DMS53 treated with DMSO at 0.1 percent for 48 hours (cell line): ENCODE results near the gene UBE2G2.
A peak's percentile ranks its signal among the peaks of the same experiment; 100 is the strongest.

Experiments used
- DNase-seq: peaks from one replicate; lab custom pipeline; 2025; ENCODE audit not compliant: unreplicated experiment; lab: John Stamatoyannopoulos, UW

UBE2G2 gene

GRCh38 chr21:44791993-44792392, 9.6 kb downstream of the UBE2G2 start:
- DNase-seq, result no peak

DNA sequence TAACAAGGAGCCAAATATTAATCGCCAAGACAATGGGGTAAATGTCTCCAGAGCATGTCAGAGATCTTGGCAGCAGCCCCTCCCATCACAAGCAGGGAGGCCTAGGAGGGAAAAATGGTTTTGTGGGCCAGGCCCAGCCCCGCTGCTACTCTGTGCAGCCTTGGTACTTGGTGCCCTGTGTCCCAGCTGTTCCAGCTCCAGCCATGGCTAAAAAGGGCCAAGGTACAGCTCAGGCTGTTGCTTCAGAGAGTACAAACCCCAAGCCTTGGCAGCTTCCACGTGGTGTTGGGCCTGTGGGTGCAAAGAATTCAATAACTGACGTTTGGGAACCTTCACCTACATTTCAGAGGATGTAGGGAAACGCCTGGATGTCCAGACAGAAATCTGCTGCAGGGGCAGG, 10.4 kb downstream of the UBE2G2 start:
- DNase-seq, result no peak

- DNase-seq, result no peak
Measured at GRCh38 chr21:44790368-44790767, 11.3 kb downstream of the UBE2G2 start.

- DNase-seq, result no peak
Measured at GRCh38 chr21:44789880-44790279, 11.7 kb downstream of the UBE2G2 start.

DNA sequence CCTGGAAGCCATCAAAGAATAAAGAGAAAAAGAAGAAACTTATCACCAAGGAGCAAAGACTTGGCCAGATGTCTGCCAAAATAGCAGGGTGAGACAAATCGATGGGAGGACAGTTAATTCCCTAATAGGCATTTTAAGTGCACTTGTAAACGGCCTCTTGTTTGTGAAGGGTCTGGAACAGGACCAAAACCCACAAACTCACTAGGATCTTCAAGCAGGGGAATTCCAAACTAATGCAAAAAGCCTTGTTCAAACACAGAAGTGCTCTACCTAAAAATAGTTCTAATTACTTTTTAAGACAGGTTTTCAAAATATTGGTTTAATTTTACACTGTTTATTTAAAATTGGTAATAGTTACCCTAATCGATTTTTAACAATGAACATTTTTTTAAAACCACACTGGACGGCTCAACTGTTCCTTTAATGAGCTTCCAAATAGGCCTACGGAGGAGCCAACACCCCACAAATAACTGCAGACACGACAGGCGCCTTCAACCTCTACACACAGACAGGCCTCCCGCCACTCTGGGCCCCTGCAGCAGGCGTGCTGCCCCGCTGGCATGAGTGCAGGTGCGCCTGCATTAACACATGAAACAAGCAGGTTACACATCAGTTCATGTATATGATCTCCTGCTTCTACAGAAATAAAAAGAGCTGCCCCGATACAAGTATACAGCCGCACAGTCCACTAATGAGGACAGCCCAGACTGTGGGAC, 15.8 kb downstream of the UBE2G2 start:
- DNase-seq, result no peak

- no peak for DNase-seq
Measured at GRCh38 chr21:44784810-44785209, 16.8 kb downstream of the UBE2G2 start.

DNA sequence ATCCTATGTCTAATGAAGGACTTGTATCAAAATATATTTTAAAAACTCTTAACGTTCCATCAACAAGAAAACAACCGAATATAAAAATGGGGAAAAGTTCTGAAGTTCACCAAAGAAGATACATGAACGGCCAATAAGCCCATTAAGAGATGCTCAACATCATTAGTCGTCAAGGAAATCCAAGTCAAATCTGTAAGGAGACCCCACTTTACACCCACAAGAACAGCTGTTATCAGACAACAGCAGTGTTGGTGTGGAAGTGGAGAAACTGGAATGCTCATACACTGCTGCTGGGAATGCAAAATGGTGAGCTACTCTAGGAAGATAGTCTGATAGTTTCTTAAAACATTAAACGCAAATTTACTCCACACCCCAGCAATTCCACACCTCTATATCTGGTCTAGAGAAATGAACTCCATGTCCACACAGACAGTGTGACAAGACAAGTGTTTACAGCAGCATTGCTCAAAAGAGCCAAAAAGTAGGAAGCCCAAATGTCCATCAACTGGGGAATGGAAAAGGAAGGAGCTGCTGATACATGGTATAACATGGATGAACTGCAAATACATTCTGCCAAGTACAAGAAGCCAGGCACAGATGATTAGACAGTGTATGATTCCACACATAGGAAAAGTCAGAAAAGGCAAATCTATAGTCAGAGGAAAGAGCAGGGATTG, 18.5 kb downstream of the UBE2G2 start:
- DNase-seq, result no peak

- no peak for DNase-seq
Measured at GRCh38 chr21:44780767-44781459, 20.7 kb downstream of the UBE2G2 start.

DNA sequence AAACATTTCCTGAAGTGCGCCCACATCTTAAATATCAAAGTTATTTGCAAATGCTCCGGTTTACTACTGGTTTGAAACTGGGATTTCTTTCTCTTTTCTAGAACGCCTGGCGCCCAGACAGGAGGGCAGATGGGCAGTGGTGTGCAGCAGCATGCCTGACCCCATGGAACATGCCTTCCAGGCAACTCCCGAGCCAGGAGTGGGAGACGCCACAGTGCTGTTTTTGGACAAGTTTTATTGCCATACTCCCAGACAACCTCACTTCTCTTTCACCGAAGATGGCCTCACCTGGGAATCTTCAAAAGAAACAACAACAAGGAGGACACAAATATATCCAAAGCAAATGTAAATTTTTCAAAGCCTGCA, 21.5 kb downstream of the UBE2G2 start:
- no peak for DNase-seq

GRCh38 chr21:44779417-44780136, 22.0 kb downstream of the UBE2G2 start:
- DNase-seq, result no peak

DNA sequence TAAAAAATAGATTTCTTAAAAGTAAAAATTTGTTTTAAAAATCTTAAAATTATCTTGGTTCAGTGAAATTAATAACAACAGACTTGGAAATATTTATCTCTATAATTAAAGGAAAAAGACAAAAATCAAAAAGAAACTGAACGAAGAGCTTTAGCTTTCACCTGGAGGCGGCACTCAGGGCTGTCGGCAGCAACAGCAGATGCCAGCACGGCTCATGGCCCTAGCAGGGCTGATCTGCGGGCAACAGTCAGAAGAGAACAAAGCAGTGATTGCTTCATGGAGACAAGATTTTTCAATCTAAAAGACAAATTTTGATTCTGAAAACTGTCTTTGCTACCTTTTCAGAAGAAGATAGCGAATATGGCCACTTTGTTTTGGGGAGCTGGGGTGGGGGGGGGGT, 22.6 kb downstream of the UBE2G2 start:
- no peak for DNase-seq

GRCh38 chr21:44778499-44778911, 23.1 kb downstream of the UBE2G2 start:
- peak; percentile 41 for DNase-seq

GRCh38 chr21:44778094-44778493, 23.5 kb downstream of the UBE2G2 start:
- DNase-seq, result peak; percentile 49

DNA sequence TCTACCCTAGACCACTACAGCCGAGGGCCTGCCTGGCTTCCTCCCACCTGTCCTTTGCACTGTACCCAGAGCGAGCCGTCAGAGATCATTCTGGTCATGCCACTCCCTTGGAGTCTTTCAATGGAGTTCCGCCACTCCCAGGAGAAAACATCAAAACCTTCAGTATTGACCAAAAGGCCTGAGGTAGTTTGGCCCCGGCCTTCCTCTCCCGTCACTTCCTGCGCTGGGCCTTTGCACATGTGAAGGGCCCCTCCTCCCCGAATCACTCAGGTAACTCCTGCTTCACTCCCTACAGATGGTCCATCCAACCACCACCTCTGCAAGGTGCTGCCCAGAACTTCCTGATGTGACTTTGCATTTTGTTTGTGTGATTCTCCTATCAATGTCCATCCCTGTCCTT, 26.6 kb downstream of the UBE2G2 start:
- no peak for DNase-seq

DNA sequence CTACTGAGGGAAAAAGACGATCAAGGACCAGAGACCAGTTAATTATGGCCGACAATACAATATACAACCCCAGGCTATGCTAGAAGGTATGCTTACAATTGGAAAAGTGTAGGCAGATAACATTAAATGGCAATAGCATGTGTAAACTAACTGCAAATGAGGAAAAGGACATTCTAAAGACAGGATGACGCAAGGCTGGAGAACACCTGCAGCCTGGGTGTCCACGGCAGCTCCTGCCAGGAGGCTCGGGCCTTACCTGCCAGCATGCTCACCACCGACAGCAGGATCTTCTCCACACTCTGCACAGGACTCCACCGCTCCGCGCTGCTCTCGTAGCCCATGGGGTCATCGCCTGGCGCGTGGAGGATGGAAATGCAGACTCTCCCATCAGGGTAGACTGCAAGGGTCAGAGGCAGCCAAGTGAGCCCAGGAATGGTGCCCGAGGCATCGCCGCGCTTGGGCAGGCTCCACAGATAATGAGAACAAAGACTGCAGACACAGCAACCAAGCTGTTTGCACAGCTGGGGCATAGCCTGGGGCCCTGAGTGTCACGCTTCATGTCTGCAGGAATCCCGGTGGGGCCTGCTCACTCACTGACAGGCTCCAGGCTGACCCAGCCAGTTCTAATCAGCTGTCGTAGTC, 28.2 kb downstream of the UBE2G2 start:
- DNase-seq, result peak; percentile 80

DNA sequence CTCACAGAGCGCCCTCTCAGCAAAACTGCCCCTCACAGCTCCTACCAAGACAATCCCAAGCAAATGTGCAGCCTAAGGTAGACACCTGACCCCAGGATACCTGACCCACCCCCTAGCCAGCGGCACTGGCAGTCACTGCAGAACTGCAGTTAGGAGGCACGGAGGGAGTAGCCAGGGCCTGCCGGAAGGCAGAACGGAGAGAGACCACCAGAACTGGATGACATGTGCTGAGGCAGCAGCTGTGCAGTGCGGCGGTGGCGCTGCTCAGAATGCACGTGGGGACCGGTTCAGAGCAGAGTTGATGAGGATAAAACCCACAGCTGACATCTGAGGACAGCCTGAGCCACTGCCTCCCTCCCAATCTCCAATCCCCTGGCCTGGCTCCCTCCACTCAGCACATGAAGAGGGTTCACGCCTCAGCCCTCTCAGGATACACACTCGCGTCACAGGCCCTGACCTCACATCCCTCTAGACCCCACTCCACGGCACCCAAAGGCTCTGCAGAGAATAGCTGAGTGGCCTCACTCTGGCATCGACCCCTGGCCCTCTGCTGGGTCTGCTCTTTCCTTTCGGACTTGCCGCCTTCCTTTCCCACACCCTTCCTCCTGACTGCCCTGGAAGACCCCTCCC, 29.6 kb downstream of the UBE2G2 start:
- DNase-seq, result no peak

- no peak for DNase-seq
Measured at GRCh38 chr21:44767834-44768831, 33.5 kb downstream of the UBE2G2 start.

GRCh38 chr21:44766818-44767354, 34.7 kb downstream of the UBE2G2 start:
- no peak for DNase-seq
